Measurements from ENCODE around the gene FAM171A2.

FAM171A2 gene

DNA sequence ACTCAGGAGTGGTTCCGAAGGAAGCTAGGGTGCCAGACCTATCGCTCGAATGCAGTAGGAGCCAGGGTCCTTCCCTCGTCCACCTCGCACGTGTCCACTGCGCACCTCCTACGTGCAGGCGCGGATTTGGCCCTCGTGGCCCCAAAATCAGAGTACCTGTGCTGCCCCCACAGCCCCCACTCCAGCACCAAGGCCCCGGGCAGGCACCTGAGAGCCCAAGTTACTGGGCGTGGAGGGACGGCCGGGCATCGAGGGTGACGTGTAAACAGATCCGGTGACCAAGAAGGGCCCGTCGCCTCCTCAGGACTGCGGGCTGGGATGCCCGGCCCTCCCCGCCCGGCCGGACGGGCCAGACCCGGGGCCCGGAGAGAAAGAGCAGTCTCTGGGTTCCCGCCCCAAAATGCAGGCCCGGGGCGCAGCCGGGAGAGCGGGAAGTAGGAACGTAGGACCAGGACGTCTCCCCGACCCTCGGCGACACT, 39.5 kb downstream of the FAM171A2 start:
- TF ChIP-seq, protein P1, sequence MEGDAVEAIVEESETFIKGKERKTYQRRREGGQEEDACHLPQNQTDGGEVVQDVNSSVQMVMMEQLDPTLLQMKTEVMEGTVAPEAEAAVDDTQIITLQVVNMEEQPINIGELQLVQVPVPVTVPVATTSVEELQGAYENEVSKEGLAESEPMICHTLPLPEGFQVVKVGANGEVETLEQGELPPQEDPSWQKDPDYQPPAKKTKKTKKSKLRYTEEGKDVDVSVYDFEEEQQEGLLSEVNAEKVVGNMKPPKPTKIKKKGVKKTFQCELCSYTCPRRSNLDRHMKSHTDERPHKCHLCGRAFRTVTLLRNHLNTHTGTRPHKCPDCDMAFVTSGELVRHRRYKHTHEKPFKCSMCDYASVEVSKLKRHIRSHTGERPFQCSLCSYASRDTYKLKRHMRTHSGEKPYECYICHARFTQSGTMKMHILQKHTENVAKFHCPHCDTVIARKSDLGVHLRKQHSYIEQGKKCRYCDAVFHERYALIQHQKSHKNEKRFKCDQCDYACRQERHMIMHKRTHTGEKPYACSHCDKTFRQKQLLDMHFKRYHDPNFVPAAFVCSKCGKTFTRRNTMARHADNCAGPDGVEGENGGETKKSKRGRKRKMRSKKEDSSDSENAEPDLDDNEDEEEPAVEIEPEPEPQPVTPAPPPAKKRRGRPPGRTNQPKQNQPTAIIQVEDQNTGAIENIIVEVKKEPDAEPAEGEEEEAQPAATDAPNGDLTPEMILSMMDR (IDR thresholded peaks at IDR 0.05; ENCODE audit: control extremely low read depth, extremely low read depth, low read depth, missing control alignments) = no peak
- ChIA-PET POLR2A (no interaction called here), CTCF (interaction anchor here (1.0 to 4.0 kb wide), 5 partner anchors 12 to 380 kb away, joined by 3 to 23 read pairs (median 4); no protein-coding TSS in a partner anchor)
- DNase-seq (ENCODE audit: extremely low spot score) = no peak

DNA sequence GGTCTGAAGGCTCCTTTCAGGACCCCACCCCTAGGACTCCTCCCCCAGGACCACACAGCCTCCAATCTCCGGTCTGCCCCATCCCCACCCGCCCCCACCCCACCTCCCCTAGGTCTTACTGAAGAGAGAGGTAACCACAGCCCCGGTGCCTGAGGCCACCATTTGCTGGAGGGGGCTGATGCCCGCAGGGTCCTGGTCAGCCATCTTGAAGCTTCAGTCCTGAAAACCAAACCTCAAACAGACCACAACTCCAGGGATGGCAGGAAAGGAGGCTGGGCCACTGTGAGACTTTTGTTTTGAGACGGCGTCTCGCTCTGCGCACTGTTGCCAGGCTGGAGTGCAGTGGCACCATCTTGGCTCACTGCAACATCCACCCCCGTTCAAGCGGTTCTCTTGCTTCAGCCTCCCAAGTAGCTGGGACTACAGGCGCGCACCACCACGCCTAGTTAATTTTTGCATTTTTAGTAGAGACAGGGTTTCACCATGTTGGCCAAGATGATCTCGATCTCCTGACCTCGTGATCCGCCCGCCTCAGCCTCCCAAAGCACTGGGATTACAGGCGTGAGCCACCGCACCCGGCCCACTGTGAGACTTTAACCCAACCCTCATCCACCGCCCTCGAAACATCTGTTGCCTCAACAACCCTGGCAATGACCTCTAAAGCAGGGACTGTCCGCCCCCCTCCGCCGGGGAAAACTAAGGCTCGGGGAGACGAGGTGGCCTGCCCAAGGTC, 40.1 kb downstream of the FAM171A2 start:
- TF ChIP-seq, protein P1 (IDR thresholded peaks at IDR 0.05; ENCODE audit: control extremely low read depth, extremely low read depth, low read depth, missing control alignments) = no peak
- POLR2A ChIA-PET = no interaction called here
- no peak for DNase-seq (ENCODE audit: extremely low spot score)
- CTCF ChIA-PET = interaction anchor here (1.4 to 4.0 kb wide), 3 partner anchors 106 to 380 kb away, joined by 3 to 23 read pairs (median 4); no protein-coding TSS in a partner anchor

DNA sequence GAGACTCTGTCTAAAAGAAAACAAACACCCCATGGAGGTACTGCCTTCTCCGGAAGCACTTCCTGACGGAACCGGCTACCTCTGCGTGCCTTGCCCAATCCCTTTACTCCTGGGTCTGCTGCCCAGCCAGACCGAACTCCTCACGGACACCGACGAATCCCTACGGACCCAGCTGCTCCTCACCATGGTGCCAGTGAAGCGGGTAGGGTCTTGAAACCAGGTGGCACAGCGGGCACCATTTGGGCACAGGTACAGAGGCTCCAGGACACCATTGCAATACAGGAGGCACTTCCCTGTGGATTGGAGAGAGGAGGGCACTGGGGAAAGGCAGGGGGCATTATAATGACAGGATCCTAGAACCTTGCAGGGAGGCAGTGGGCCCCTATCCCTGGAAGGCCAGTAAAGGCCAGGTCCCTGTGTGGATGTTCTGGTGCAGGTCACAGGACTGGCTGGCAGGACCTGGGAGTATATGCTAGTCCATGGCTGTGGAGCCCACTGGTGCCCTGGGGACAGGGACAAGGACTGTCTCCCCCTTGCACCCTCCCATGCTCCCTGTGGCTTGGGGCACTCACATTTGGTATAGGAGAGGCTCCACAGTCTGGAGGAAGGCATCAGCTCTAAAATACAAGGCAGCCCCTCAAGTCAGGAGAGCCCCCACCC, 41.3 kb downstream of the FAM171A2 start:
- POLR2A ChIA-PET = no interaction called here

DNA sequence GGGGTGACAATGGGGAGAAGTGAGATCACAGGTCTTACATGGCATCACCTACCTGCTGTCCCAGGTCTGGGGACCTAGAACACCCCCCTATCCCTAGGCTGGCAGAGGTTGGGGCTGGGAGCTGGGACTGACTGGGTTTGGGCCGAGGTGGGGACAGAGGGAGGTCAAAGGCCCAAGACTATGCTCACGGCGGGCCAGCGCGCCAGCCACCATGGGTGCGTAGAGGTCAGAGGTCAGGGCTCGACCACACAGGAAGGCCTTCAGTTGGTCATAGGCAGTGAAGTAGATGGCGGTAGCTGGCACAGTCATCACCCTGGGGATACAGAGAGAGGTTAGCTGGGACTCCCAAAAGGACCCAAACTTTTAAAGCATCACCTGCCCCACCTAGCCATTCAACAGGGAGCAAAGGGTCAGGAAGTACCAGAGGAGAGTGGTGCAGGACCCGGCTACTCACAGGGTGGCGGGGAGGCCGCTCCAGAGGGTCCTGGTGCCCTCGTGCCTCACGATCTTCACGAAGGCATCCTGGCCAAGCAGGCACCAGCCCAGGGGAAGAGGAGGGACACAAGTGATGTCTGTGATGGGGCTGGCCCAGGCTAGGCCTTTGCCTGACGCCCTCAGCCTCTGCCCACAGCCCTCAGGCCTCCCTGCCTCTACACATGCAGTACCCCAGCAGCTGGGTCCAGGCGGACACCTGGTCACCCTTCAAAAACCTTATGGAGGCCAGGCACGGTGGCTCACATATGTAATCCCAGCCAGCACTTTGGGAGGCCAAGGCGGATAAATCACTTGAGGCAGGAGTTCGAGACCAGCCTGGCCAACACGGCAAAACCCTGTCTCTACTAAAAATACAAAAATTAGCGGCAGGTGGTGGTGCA, 42.2 kb downstream of the FAM171A2 start:
- DNase-seq (ENCODE audit: extremely low spot score) = no peak
- POLR2A ChIA-PET = no interaction called here
- TF ChIP-seq, protein P1 (IDR thresholded peaks at IDR 0.05; ENCODE audit: control extremely low read depth, extremely low read depth, low read depth, missing control alignments) = no peak
- CTCF ChIA-PET = interaction anchor here (0.9 to 1.9 kb wide), 5 partner anchors 10 to 112 kb away, joined by 3 to 10 read pairs (median 3); no protein-coding TSS in a partner anchor

More for the DNA sequence above, 41.3 kb downstream of the FAM171A2 start:
- DNase-seq (ENCODE audit: extremely low spot score) = no peak
- CTCF ChIA-PET = interaction anchor here (0.9 to 4.0 kb wide), 2 partner anchors 101 to 112 kb away, joined by 3 to 23 read pairs; no protein-coding TSS in a partner anchor
- TF ChIP-seq, protein P1 (IDR thresholded peaks at IDR 0.05; ENCODE audit: control extremely low read depth, extremely low read depth, low read depth, missing control alignments) = no peak

DNA sequence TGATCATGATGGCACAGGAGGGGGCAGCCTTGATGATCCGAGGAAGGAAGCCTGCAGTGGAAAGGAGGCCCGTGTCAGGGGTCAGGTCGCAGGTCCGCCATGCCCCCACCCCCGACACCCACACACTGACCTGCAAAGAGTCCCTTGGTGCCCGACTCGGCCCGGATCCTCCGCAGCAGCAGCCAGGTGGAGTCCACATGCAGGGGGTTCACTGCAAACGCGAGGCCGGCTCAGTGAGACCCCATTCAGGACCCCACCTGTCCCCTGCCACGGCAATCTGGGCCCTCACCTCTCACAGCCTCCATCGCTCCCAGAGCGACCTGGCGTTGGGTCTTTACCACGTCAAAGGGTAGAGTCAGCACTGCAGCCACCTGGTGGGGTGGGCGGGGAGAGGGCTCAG, 43.6 kb downstream of the FAM171A2 start:
- CTCF ChIA-PET = interaction anchor here (1.2 to 1.9 kb wide), 5 partner anchors 11 to 110 kb away, joined by 3 to 10 read pairs (median 3); partner anchors contain the start of gene RUNDC3A
- POLR2A ChIA-PET = no interaction called here
- no peak for DNase-seq (ENCODE audit: extremely low spot score)
- TF ChIP-seq, protein P1 (IDR thresholded peaks at IDR 0.05; ENCODE audit: control extremely low read depth, extremely low read depth, low read depth, missing control alignments) = no peak
